Panc1 (cell line): ENCODE measurements around the gene CFAP299.

Experiments
- CTCF ChIP-seq: fragments of 450-650 bp; IDR thresholded peaks from 2 replicates; pipeline ENCODE4 v1.5.1; 2017; ENCODE audit warnings: mild to moderate bottlenecking
- POLR2AphosphoS5 ChIP-seq: IDR thresholded peaks from 2 replicates; pipeline ENCODE4 v1.6.1; 2012; ENCODE audit warnings: mild to moderate bottlenecking, low read depth, low read length, moderate library complexity
- REST ChIP-seq, 2 experiments: IDR thresholded peaks; 2 replicates each; pipeline ENCODE4 v1.6.1; 2011 to 2012; ENCODE audit warnings: low read depth in 2 of 2, control low read depth in 1 of 2, low read length in 1 of 2, mild to moderate bottlenecking in 1 of 2, moderate library complexity in 1 of 2; ENCODE audit not compliant: insufficient read depth in 1 of 2
- TCF7L2 ChIP-seq: IDR thresholded peaks from 2 replicates; pipeline ENCODE4 v1.6.1; 2011; ENCODE audit warnings: mild to moderate bottlenecking, low read depth, low read length, inconsistent platforms

GRCh38 chr4:80576796-80577195 lies 241.3 kb downstream of the CFAP299 start:
- TF ChIP-seq POLR2AphosphoS5 (no peak), CTCF (no peak), TCF7L2 (no peak), REST (IDR thresholded peaks at IDR 0.05; ENCODE audit: insufficient read depth in 1 of 2, low read depth in 2 of 2, low read length in 1 of 2) (no peak)
